Vagina (tissue), 2 donors: ENCODE measurements around the gene PRODH2.

Source experiments
- POLR2A ChIP-seq, 2 donors: fragments of 450-650 bp; IDR thresholded peaks; one replicate each; pipeline ENCODE4 v1.6.1; 2017; ENCODE audit warnings: antibody characterized with exemption in 2 of 2, mild to moderate bottlenecking in 2 of 2, moderate library complexity in 2 of 2
- TF ChIP-seq, protein P1 (sequence below), 3 experiments: fragments of 450-650 bp in 2 of 3; fragments of 200-600 bp in 1 of 3; sonication (generic) in 1 of 3; IDR thresholded peaks; one replicate each; pipeline ENCODE4 v1.5.1; 2017 to 2019; ENCODE audit warnings: antibody characterized with exemption in 3 of 3, mild to moderate bottlenecking in 2 of 3, moderate library complexity in 2 of 3

DNA sequence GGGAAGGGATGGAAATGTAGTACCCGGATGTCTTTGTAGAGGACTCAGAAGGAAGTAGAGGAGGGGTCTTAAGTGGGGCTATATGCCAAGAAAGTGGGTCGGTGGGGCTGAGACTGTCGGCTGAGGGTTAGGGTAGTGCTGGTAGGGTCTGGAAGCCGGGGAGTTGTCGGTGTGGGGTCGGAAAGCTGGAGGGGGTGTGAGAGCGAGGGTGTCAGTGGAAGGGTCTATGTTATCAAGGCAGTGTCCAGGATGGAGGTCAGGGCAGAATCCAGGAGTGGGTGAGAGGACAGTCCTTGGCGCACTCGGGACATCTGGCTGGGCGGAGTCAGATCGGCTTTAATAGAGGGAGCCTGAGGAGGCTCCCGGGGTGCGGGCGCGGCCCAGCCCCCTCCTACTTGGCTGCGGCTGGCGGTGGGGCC, 57.5 kb downstream of the PRODH2 start:
- TF ChIP-seq, protein P1, sequence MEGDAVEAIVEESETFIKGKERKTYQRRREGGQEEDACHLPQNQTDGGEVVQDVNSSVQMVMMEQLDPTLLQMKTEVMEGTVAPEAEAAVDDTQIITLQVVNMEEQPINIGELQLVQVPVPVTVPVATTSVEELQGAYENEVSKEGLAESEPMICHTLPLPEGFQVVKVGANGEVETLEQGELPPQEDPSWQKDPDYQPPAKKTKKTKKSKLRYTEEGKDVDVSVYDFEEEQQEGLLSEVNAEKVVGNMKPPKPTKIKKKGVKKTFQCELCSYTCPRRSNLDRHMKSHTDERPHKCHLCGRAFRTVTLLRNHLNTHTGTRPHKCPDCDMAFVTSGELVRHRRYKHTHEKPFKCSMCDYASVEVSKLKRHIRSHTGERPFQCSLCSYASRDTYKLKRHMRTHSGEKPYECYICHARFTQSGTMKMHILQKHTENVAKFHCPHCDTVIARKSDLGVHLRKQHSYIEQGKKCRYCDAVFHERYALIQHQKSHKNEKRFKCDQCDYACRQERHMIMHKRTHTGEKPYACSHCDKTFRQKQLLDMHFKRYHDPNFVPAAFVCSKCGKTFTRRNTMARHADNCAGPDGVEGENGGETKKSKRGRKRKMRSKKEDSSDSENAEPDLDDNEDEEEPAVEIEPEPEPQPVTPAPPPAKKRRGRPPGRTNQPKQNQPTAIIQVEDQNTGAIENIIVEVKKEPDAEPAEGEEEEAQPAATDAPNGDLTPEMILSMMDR (IDR thresholded peaks at IDR 0.05) = no peak
- no peak for TF ChIP-seq POLR2A (IDR thresholded peaks at IDR 0.05)
